ENCODE measurements around the gene RPP21.

Gene RPP21

DNA sequence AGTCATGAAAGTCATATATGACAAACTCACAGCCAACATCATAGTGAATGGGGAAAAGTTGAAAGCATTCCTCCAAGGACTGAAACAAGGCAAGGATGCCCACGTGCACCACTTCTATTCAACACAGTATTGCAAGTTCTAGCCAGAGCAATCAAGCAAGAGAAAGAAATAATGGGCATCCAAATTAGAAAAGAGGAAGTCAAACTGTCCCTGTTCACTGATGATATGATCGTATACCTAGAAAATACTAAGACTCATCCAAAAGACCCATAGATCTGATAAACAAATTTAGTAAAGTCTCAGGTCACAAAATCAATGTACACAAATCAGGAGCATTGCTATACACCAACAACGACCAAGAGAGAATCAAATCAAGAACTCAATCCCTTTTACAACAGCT is 41.2 kb downstream of the RPP21 start:
- no peak for DNase-seq

DNA sequence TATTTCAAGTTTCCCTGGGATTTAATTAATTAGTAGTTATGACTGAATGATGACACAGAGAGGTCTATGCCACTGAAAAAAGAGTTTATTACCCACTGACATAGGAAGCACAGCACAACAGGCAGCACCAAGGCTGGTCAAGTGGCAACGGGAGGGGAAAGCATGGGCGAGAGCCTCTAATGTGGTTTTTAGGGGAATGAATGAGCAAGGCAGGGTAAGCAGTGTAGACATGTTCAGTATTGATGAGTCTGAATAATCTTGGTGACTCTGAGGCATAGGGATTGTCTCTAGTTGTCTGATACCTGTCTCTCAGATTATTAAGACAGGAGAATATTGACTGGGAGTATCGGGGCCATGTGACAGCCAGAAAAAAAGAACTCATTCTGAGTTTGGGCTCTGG is 46.3 kb downstream of the RPP21 start:
- no peak for DNase-seq

DNA sequence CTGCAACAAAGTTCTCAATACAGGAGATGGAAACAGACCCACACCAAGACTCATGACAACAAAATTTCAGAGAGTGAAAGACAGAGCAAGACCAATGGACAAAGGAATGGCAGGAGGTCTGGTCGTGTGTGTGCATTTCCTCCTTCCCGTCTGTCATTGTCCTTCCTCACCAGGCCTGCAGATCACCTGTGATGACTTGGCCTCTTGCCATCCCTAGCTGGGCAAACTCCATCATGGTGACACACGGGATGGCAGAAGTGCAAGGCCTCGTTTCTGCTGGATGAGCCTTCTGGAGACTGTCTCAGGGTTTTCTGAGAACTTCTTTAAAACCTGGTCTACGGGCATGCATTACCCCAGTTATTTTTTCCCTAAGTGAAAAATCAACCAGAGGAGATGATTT is 49.2 kb downstream of the RPP21 start:
- DNase-seq = peak; percentile 7

All from NCI-H1105 treated with DMSO at 0.1 percent for 48 hours (cell line).